Measurements from ENCODE around the gene HACD3. TPM values are rescaled to one million over a fixed set of nuclear protein-coding genes. Genes with fewer than 3 reads are reported as not detected.

The HACD3 gene
- total and polyA plus RNA-seq, 9 of the 15 experiments (the other 6 are each of a cell fraction or from before 2014, with no cell fraction given), result 48.1 to 117 (median 72.8) TPM

- TF ChIP-seq PRDM10 (IDR thresholded peaks at IDR 0.05; ENCODE audit: partially characterized antibody) (peak; percentile 49), SUPT5H (IDR thresholded peaks at IDR 0.05) (0 out of 2 replicates have a peak, but pooled peaks have one; percentile 1), FOXK2 (conservative IDR thresholded peaks at IDR 0.05 in 1 of 2, IDR thresholded peaks at IDR 0.05 in 1 of 2; ENCODE audit: low read depth in 2 of 2) (peak; percentile 15 to 23; a peak in 1 of 4 replicates)
Observed at GRCh38 chr15:65529762-65530317, 423 bp upstream of the HACD3 start (continued).

GRCh38 chr15:65532738-65533051 is 2.4 kb downstream of the HACD3 start:
- Histone ChIP-seq H3K27ac (ENCODE audit: extremely low read depth, low read depth, low read length) (no peak overlapping the region), H3K4me1 (replicated peaks in 1 of 2; ENCODE audit: control insufficient read depth in 2 of 2, insufficient read depth in 2 of 2, low read length in 2 of 2) (peaks cover 21 to 25% of the 10 kb centered on the region in 2 experiments; a peak in 4 of 5 replicates), H3K4me2 (ENCODE audit: insufficient read depth, low read length) (peak overlapping the region; percentile 10; the same call in 1 of the 2 replicates), H2AFZ (ENCODE audit: low read depth, low read length) (no peak overlapping the region), H3K36me3 (ENCODE audit: control insufficient read depth, insufficient read depth, low read length) (peaks cover 37% of the 10 kb centered on the region; the same call in 2 of the 3 replicates), H3K9me1 (ENCODE audit: control insufficient read depth, insufficient read depth, low read length) (no peaks in the 10 kb centered on the region), H3K9me3 (replicated peaks; ENCODE audit: control insufficient read depth, insufficient read depth, low read depth, low read length) (no peaks in the 10 kb centered on the region), H3K27me3 (ENCODE audit: control insufficient read depth in 2 of 2, insufficient read depth in 2 of 2, low read length in 2 of 2) (no peaks in the 10 kb centered on the region), H4K20me1 (replicated peaks; ENCODE audit: control insufficient read depth, insufficient read depth, low read length) (peaks cover 25% of the 10 kb centered on the region), H3K9ac (ENCODE audit: insufficient read depth in 1 of 2, low read depth in 2 of 2, low read length in 2 of 2) (no peak overlapping the region), H3K79me2 (ENCODE audit: control insufficient read depth, insufficient read depth, low read length) (peaks cover 76% of the 10 kb centered on the region), H3K4me3 (no peak overlapping the region)
- peak in 3 of 4 experiments; percentile 23 to 41 (median 25) for DNase-seq (ENCODE audit: extremely low read depth in 1 of 4, low spot score in 3 of 4)
- no peak for ATAC-seq
- WGBS (ENCODE audit: insufficient coverage, low coverage, missing lambda C conversion rate), result 25% methylated on average over 1 of the region's 1 CpG
- intact Hi-C loops (cut with micrococcal nuclease), result no loop called here
- ChIA-PET CTCF (ENCODE audit: low intra/inter-chr PET ratio) (no interaction called here), POLR2A (interaction anchor here (0.5 to 1.0 kb wide), 3 partner anchors 17 to 31 kb away, joined by 3 read pairs; no protein-coding TSS in a partner anchor)
- in situ Hi-C loops (cut with MboI), result no loop called here
- BruUV-seq (replicated peaks), result no TSS peak
- FAIRE-seq, result no peak
- TF ChIP-seq TGIF2 (CRISPR knock-in tag; IDR thresholded peaks at IDR 0.05) (no peak), CREB3 (tag; conservative IDR thresholded peaks at IDR 0.05; ENCODE audit: low read depth) (no peak), GATAD2B (IDR thresholded peaks at IDR 0.05; ENCODE audit: borderline replicate concordance) (no peak), CBFA2T3 (IDR thresholded peaks at IDR 0.05) (no peak), CEBPZ (IDR thresholded peaks at IDR 0.05; ENCODE audit: borderline replicate concordance, low read depth, low read length) (no peak), CCNT2 (IDR thresholded peaks at IDR 0.05; ENCODE audit: borderline replicate concordance, extremely low read depth, insufficient read length, low read depth, low read length) (no peak), CREB5 (CRISPR knock-in tag; IDR thresholded peaks at IDR 0.05) (no peak)

Data from K562 (cell line).